ENCODE data around the gene NCAPD2.

NCAPD2 gene

DNA sequence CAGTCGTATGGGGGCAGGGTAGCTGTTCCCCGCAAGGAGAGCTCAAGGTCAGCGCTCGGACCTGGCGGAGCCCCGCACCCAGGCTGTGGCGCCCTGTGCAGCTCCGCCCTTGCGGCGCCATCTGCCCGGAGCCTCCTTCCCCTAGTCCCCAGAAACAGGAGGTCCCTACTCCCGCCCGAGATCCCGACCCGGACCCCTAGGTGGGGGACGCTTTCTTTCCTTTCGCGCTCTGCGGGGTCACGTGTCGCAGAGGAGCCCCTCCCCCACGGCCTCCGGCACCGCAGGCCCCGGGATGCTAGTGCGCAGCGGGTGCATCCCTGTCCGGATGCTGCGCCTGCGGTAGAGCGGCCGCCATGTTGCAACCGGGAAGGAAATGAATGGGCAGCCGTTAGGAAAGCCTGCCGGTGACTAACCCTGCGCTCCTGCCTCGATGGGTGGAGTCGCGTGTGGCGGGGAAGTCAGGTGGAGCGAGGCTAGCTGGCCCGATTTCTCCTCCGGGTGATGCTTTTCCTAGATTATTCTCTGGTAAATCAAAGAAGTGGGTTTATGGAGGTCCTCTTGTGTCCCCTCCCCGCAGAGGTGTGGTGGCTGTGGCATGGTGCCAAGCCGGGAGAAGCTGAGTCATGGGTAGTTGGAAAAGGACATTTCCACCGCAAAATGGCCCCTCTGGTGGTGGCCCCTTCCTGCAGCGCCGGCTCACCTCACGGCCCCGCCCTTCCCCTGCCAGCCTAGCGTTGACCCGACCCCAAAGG, 41.2 kb downstream of the NCAPD2 start:
- DNase-seq (ENCODE audit: low spot score): peak; percentile 67

DNA sequence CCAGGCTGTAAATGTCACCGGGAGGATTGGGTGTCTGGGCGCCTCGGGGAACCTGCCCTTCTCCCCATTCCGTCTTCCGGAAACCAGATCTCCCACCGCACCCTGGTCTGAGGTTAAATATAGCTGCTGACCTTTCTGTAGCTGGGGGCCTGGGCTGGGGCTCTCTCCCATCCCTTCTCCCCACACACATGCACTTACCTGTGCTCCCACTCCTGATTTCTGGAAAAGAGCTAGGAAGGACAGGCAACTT, 41.7 kb downstream of the NCAPD2 start:
- DNase-seq (ENCODE audit: low spot score): no peak

GRCh38 chr12:6535960-6536847, 42.3 kb downstream of the NCAPD2 start:
- no peak for DNase-seq (ENCODE audit: low spot score)

GRCh38 chr12:6536894-6537579, 43.1 kb downstream of the NCAPD2 start:
- DNase-seq (ENCODE audit: low spot score): no peak

DNA sequence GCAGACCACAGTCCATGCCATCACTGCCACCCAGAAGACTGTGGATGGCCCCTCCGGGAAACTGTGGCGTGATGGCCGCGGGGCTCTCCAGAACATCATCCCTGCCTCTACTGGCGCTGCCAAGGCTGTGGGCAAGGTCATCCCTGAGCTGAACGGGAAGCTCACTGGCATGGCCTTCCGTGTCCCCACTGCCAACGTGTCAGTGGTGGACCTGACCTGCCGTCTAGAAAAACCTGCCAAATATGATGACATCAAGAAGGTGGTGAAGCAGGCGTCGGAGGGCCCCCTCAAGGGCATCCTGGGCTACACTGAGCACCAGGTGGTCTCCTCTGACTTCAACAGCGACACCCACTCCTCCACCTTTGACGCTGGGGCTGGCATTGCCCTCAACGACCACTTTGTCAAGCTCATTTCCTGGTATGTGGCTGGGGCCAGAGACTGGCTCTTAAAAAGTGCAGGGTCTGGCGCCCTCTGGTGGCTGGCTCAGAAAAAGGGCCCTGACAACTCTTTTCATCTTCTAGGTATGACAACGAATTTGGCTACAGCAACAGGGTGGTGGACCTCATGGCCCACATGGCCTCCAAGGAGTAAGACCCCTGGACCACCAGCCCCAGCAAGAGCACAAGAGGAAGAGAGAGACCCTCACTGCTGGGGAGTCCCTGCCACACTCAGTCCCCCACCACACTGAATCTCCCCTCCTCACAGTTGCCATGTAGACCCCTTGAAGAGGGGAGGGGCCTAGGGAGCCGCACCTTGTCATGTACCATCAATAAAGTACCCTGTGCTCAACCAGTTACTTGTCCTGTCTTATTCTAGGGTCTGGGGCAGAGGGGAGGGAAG, 43.9 kb downstream of the NCAPD2 start:
- peak; percentile 61 for DNase-seq (ENCODE audit: low spot score)

DNA sequence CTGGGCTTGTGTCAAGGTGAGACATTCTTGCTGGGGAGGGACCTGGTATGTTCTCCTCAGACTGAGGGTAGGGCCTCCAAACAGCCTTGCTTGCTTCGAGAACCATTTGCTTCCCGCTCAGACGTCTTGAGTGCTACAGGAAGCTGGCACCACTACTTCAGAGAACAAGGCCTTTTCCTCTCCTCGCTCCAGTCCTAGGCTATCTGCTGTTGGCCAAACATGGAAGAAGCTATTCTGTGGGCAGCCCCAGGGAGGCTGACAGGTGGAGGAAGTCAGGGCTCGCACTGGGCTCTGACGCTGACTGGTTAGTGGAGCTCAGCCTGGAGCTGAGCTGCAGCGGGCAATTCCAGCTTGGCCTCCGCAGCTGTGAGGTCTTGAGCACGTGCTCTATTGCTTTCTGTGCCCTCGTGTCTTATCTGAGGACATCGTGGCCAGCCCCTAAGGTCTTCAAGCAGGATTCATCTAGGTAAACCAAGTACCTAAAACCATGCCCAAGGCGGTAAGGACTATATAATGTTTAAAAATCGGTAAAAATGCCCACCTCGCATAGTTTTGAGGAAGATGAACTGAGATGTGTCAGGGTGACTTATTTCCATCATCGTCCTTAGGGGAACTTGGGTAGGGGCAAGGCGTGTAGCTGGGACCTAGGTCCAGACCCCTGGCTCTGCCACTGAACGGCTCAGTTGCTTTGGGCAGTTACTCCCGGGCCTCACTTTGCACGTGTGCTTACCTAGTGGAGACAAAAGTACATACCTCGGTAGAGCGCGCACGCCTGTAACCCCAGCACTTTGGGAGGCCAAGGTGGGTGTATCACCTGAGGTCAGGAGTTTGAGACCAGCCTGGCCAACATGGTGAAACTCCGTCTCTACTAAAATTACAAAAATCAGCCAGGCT, 44.8 kb downstream of the NCAPD2 start:
- DNase-seq (ENCODE audit: low spot score): peak; percentile 14

GRCh38 chr12:6539314-6539682, 45.4 kb downstream of the NCAPD2 start:
- no peak for DNase-seq (ENCODE audit: low spot score)

DNA sequence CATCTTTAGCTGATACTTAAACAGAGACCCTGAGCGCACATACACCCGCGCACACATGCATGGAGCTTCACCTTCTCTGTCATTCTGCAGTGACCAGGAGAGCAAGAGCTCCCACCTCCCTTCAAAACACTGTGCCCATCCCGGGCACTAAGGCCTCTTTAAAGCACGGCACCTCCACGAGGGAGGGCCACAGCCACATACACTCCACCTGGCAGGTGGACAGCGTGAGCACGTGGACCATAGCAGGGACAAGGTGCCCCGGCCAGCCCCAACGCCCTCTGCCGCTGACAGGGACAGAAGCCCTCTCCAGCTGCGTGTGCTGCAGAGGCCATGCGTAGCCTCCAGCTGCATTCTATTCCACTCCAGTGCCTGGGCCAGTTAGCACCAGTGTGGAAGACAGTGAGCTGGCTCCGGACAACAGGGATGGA, 45.8 kb downstream of the NCAPD2 start:
- DNase-seq (ENCODE audit: low spot score): no peak

GRCh38 chr12:6540181-6540877, 46.4 kb downstream of the NCAPD2 start:
- DNase-seq (ENCODE audit: low spot score): peak; percentile 93

DNA sequence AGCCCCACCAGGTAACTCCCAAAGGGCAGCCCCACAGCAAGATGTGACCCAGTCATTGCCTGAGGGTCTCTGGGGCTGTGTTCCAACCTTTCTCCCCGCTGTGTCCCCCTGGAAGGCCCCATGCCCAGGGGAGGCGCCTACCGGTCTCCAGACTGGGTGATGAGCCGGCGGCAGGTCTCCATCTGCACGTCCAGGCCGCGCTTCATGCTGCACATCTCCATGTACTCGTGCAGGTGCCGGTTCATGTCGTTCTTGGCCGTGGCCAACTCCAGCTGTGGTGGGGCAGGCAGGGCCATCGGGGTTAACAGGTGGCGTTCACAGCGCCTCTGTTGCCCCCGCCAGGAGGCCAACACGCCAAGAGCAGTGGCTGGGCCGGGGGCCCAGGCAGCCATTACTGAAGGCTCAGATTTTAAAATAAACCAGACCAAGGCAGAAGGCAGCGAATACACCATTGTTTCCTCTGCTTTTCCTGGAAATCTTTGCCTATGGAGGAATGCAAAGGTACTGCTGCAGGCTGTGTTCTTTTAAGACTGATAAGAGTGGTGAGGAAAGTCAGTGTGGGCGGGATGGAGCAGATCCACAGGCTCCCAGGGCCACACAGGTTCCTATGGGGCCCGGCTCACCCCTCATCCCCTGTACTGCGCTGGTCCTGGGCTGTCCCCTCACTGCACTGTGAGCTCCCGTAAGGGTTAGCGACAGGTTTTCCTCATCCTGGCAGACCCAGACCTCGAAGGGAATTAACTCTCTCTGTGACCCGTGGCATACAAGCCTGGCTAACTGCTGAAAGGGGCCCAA, 47.7 kb downstream of the NCAPD2 start:
- no peak for DNase-seq (ENCODE audit: low spot score)

DNA sequence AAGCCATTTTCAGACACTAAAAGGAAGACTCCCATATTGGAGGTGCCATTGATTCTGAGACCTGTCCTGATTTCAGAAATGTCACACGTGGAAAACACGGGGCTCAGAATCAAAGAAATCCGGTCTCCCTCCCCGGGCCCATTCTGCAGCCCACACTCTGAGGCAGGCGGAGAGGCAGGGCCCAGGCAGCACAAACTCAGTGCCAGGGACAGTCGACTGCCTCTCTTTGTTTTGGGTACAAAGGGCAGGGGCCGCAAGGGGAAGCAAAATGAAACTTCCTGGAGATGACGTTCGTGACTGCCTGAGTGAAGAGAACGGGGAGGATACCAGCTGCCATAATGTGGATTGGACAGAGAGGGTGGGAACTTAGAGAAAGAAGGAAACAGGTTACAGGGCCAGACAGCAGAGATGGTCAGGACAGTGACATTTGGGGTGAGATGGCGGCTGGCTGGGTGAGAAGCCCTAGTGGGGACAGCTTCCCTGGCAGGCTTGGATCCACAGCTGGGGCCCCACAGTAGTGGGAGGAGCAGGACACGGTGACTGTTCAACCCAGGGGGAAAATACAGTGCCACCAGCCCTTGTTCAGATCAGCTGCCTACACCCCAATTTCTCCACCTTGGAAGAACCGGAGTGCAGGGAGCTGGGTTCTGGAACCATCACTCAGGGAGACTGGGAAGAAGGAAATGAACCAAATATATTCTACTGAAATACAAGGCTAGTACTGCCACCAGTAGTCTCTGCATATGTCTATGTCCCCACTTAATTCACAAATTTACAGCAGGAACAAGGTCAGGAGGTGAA, 48.5 kb downstream of the NCAPD2 start:
- DNase-seq (ENCODE audit: low spot score): no peak

- DNase-seq (ENCODE audit: low spot score): no peak
Measured at GRCh38 chr12:6546016-6546415, 52.1 kb downstream of the NCAPD2 start.

DNA sequence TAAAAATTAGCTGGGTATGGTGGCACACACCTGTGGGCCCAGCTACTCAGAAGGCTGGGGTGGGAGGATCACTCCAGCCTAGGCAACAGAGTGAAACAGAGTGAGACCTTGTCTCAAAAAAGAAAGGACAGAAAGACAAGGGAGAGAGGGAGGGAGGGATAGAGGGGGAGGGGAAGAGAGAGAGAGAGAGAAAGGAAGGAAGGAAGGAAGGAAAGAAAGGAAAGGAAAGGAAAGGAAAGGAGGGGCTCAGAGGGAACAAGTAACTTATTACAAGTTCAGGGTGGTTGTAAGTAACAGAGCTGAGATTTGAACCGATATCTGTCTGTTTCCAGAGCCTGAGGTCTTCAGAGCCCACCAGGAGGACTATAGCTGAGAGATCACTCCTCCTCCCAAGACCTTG, 53.7 kb downstream of the NCAPD2 start:
- DNase-seq (ENCODE audit: low spot score): no peak

GRCh38 chr12:6547987-6548386, 54.1 kb downstream of the NCAPD2 start:
- DNase-seq (ENCODE audit: low spot score): peak; percentile 73

GRCh38 chr12:6548556-6548955, 54.7 kb downstream of the NCAPD2 start:
- no peak for DNase-seq (ENCODE audit: low spot score)

- peak; percentile 80 for DNase-seq (ENCODE audit: low spot score)
Measured at GRCh38 chr12:6548966-6549683, 55.2 kb downstream of the NCAPD2 start.

GRCh38 chr12:6549684-6550151, 55.8 kb downstream of the NCAPD2 start:
- no peak for DNase-seq (ENCODE audit: low spot score)

All from AG08396 (cell line).